Measurements from ENCODE around the gene ITPR2. TPM values are rescaled to one million over a fixed set of nuclear protein-coding genes. Genes with fewer than 3 reads are reported as not detected.
A peak's percentile ranks its signal among the peaks of the same experiment; 100 is the strongest.

The ITPR2 gene
- total RNA-seq, 1 experiment from 2014 or later = 26.0 TPM

GRCh38 chr12:26369588-26369987, 463.4 kb downstream of the ITPR2 start:
- intact Hi-C loops (cut with micrococcal nuclease; ENCODE audit: unreplicated experiment) = no loop called here
- ChIA-PET POLR2A (ENCODE audit: unreplicated experiment) (interaction anchor here (0.6 kb wide), 1 partner anchor 247 kb away, joined by 3 read pairs; no protein-coding TSS in a partner anchor), CTCF (no interaction called here)
- no TSS peak for BruUV-seq (replicated peaks)
- H3K79me2 ChIP-seq (ENCODE audit: low read depth) = no peaks in the 10 kb centered on the region
- H3K9me2 ChIP-seq (ENCODE audit: insufficient read depth) = no peaks in the 10 kb centered on the region
- no peak overlapping the region for H3K27ac ChIP-seq
- peaks cover 14% of the 10 kb centered on the region; the same call in 1 of the 2 replicates for H3K4me1 ChIP-seq (replicated peaks; ENCODE audit: insufficient read depth)
- H3K4me2 ChIP-seq = no peak overlapping the region
- H3K4me3 ChIP-seq = no peak overlapping the region
- H2AFZ ChIP-seq = 0 out of 2 replicates have a peak overlapping the region, but pooled peaks have one; percentile 2
- H3K27me3 ChIP-seq (ENCODE audit: insufficient read depth, low read depth) = no peaks in the 10 kb centered on the region
- H3K36me3 ChIP-seq (ENCODE audit: low read depth) = no peaks in the 10 kb centered on the region
- H3F3A ChIP-seq (ENCODE audit: insufficient read depth, low read depth) = no peaks in the 10 kb centered on the region
- TF ChIP-seq CTCF (conservative IDR thresholded peaks at IDR 0.05) (no peak), EZH2 (IDR thresholded peaks at IDR 0.05; ENCODE audit: low read depth) (no peak)
- H4K20me1 ChIP-seq (ENCODE audit: insufficient read depth) = no peaks in the 10 kb centered on the region
- H3K9me3 ChIP-seq (ENCODE audit: insufficient read depth, low read depth) = no peaks in the 10 kb centered on the region
- DNase-seq = peak; percentile 25 to 46

- intact Hi-C loops (cut with micrococcal nuclease; ENCODE audit: unreplicated experiment) = no loop called here
- Histone ChIP-seq H3K27me3 (ENCODE audit: insufficient read depth, low read depth) (no peaks in the 10 kb centered on the region), H3K79me2 (ENCODE audit: low read depth) (no peaks in the 10 kb centered on the region), H3K36me3 (ENCODE audit: low read depth) (no peaks in the 10 kb centered on the region), H3K4me2 (no peak overlapping the region), H3K4me1 (replicated peaks; ENCODE audit: insufficient read depth) (peaks cover 14% of the 10 kb centered on the region; the same call in 1 of the 2 replicates), H3F3A (ENCODE audit: insufficient read depth, low read depth) (no peaks in the 10 kb centered on the region), H4K20me1 (ENCODE audit: insufficient read depth) (no peaks in the 10 kb centered on the region), H3K9me2 (ENCODE audit: insufficient read depth) (no peaks in the 10 kb centered on the region), H3K9me3 (ENCODE audit: insufficient read depth, low read depth) (no peaks in the 10 kb centered on the region), H3K27ac (no peak overlapping the region), H2AFZ (no peak overlapping the region), H3K4me3 (no peak overlapping the region)
- ChIA-PET POLR2A (ENCODE audit: unreplicated experiment) (no interaction called here), CTCF (no interaction called here)
- no peak for DNase-seq
- TF ChIP-seq EZH2 (IDR thresholded peaks at IDR 0.05; ENCODE audit: low read depth) (no peak), CTCF (conservative IDR thresholded peaks at IDR 0.05) (no peak)
- no TSS peak for BruUV-seq (replicated peaks)
Observed at GRCh38 chr12:26367991-26368730, 464.8 kb downstream of the ITPR2 start.

- H3K4me2 ChIP-seq = no peak overlapping the region
- H3K79me2 ChIP-seq (ENCODE audit: low read depth) = no peaks in the 10 kb centered on the region
- BruUV-seq (replicated peaks) = no TSS peak
- TF ChIP-seq CTCF (conservative IDR thresholded peaks at IDR 0.05) (no peak), EZH2 (IDR thresholded peaks at IDR 0.05; ENCODE audit: low read depth) (no peak)
- no peaks in the 10 kb centered on the region for H3F3A ChIP-seq (ENCODE audit: insufficient read depth, low read depth)
- no peak for DNase-seq
- H3K27me3 ChIP-seq (ENCODE audit: insufficient read depth, low read depth) = no peaks in the 10 kb centered on the region
- H3K9me3 ChIP-seq (ENCODE audit: insufficient read depth, low read depth) = no peaks in the 10 kb centered on the region
- intact Hi-C loops (cut with micrococcal nuclease; ENCODE audit: unreplicated experiment) = no loop called here
- no peaks in the 10 kb centered on the region for H3K36me3 ChIP-seq (ENCODE audit: low read depth)
- no peak overlapping the region for H3K27ac ChIP-seq
- no peak overlapping the region for H2AFZ ChIP-seq
- no peaks in the 10 kb centered on the region for H3K9me2 ChIP-seq (ENCODE audit: insufficient read depth)
- ChIA-PET POLR2A (ENCODE audit: unreplicated experiment) (no interaction called here), CTCF (interaction anchor here (0.7 kb wide), 1 partner anchor 562 kb away, joined by 7 read pairs; no protein-coding TSS in a partner anchor)
- H3K4me3 ChIP-seq = no peak overlapping the region
- no peaks in the 10 kb centered on the region for H3K4me1 ChIP-seq (replicated peaks; ENCODE audit: insufficient read depth)
- H4K20me1 ChIP-seq (ENCODE audit: insufficient read depth) = no peaks in the 10 kb centered on the region
Observed at GRCh38 chr12:26361964-26362363, 471.0 kb downstream of the ITPR2 start.

Data from PC-9 (cell line).